HepG2 (cell line): ENCODE results near the gene PCIF1. TPM values are rescaled to one million over a fixed set of nuclear protein-coding genes. Genes with fewer than 3 reads are reported as not detected.

ENCODE experiments used
- BRF2 ChIP-seq: sonication (generic); formaldehyde crosslinking; IDR thresholded peaks from 2 replicates; pipeline ENCODE4 v1.8.1; 2022; ENCODE audit warnings: mild to moderate bottlenecking, missing genetic modification reagents
- FOXO1 ChIP-seq: sonication (generic); formaldehyde crosslinking; IDR thresholded peaks from 2 replicates; pipeline ENCODE4 v1.4.0; 2020; ENCODE audit warnings: missing genetic modification reagents
- FOXP4 ChIP-seq: sonication (generic); formaldehyde crosslinking; IDR thresholded peaks from 2 replicates; pipeline ENCODE4 v1.4.0; 2020; ENCODE audit warnings: missing genetic modification reagents
- HDAC2 ChIP-seq: sonication (generic); formaldehyde crosslinking; IDR thresholded peaks from 2 replicates; pipeline ENCODE4 v1.4.0; 2020; ENCODE audit warnings: missing genetic modification reagents
- HMGA1 ChIP-seq: sonication (generic); formaldehyde crosslinking; conservative IDR thresholded peaks from 2 replicates; pipeline ENCODE4 v1.4.0; 2020; ENCODE audit warnings: missing genetic modification reagents
- HNF1B ChIP-seq: sonication (generic); formaldehyde crosslinking; IDR thresholded peaks from 2 replicates; pipeline ENCODE4 v1.5.1; 2020; ENCODE audit warnings: mild to moderate bottlenecking, moderate library complexity, missing genetic modification reagents
- HOXA3 ChIP-seq: sonication (generic); formaldehyde crosslinking; IDR thresholded peaks from 2 replicates; pipeline ENCODE4 v1.5.0; 2020; ENCODE audit warnings: missing genetic modification reagents
- IRF2 ChIP-seq: IDR thresholded peaks from 2 replicates; pipeline ENCODE4 v1.6.1; 2018; ENCODE audit warnings: missing genetic modification reagents, missing compliant biosample characterization
- MED13 ChIP-seq: sonication (generic); formaldehyde crosslinking; IDR thresholded peaks from 2 replicates; pipeline ENCODE4 v1.5.0; 2020; ENCODE audit warnings: missing genetic modification reagents
- NCOA2 ChIP-seq: sonication (generic); formaldehyde crosslinking; IDR thresholded peaks from 2 replicates; pipeline ENCODE4 v1.8.0; 2022; ENCODE audit warnings: inconsistent platforms
- NKX3-1 ChIP-seq: sonication (generic); formaldehyde crosslinking; IDR thresholded peaks from 2 replicates; pipeline ENCODE4 v1.5.0; 2020; ENCODE audit warnings: missing genetic modification reagents
- RARA ChIP-seq: IDR thresholded peaks from 2 replicates; pipeline ENCODE4 v1.6.1; 2016; ENCODE audit warnings: missing genetic modification reagents, missing compliant biosample characterization
- SP2 ChIP-seq: sonication (generic); formaldehyde crosslinking; IDR thresholded peaks from 2 replicates; pipeline ENCODE4 v1.5.1; 2020; ENCODE audit warnings: mild to moderate bottlenecking, missing genetic modification reagents
- SPEN ChIP-seq: sonication (generic); formaldehyde crosslinking; IDR thresholded peaks from 2 replicates; pipeline ENCODE4 v1.5.1; 2020; ENCODE audit warnings: low read depth, mild to moderate bottlenecking, missing genetic modification reagents
- TAF1 ChIP-seq: sonication (generic); formaldehyde crosslinking; IDR thresholded peaks from 2 replicates; pipeline ENCODE4 v1.4.0; 2020; ENCODE audit warnings: missing genetic modification reagents
- ZFP36 ChIP-seq: fragments of 150-350 bp; IDR thresholded peaks from 2 replicates; pipeline ENCODE4 v1.6.1; 2018; ENCODE audit warnings: borderline replicate concordance, low read length, low read depth; ENCODE audit not compliant: partially characterized antibody
- ZNF263 ChIP-seq: sonication (generic); formaldehyde crosslinking; IDR thresholded peaks from 2 replicates; pipeline ENCODE4 v1.4.0; 2020; ENCODE audit warnings: missing genetic modification reagents
- ZNF282 ChIP-seq: fragments of 450-650 bp; IDR thresholded peaks from 2 replicates; pipeline ENCODE4 v1.6.1; 2018; ENCODE audit not compliant: partially characterized antibody
- ZNF331 ChIP-seq: sonication (generic); formaldehyde crosslinking; IDR thresholded peaks from 2 replicates; pipeline ENCODE4 v1.4.0; 2020; ENCODE audit warnings: missing genetic modification reagents
- ZNF512 ChIP-seq: sonication (generic); formaldehyde crosslinking; IDR thresholded peaks from 2 replicates; pipeline ENCODE4 v1.4.0; 2020; ENCODE audit warnings: mild to moderate bottlenecking, missing genetic modification reagents
- polyA plus RNA-seq, 8 experiments: library from polyadenylated mRNA; depleted of rRNA in 3 of 8; stranded (reverse) in 7 of 8; unstranded in 1 of 8; fragments of >200 nt; fragmentation: Illumina TruSeq in 4 of 8; extraction: Trizol in 4 of 8; gene quantifications; 2 replicates each; pipeline versions ENCODE4 v1.2.1 to v1.2.3, GENCODE V29; 2011 to 2016; ENCODE audit warnings: low read depth in 4 of 8, missing spikeins in 1 of 8, mixed read lengths in 1 of 8; ENCODE audit not compliant: insufficient read depth in 1 of 8
- total RNA-seq, 5 experiments: library from RNA; depleted of rRNA; stranded (reverse); fragments of >200 nt; fragmentation: Illumina TruSeq; extraction: Trizol; gene quantifications; 2 replicates each; pipeline ENCODE4 v1.2.3, GENCODE V29; 2016; ENCODE audit warnings: low read depth in 1 of 5

Gene PCIF1
- total and polyA plus RNA-seq, 2 of the 13 experiments (the other 11 are each of a cell fraction or from before 2014, with no cell fraction given), result 20.9 to 24.4 TPM

- peak; percentile 87; the same call in 1 of the 2 replicates for TF ChIP-seq FOXO1 (CRISPR knock-in tag)
- TF ChIP-seq MED13 (CRISPR knock-in tag), result 0 out of 2 replicates have a peak, but pooled peaks have one; percentile 31
- peak; percentile 51; the same call in 1 of the 2 replicates for TF ChIP-seq HOXA3
- peak; percentile 53 for TF ChIP-seq RARA (CRISPR knock-in tag)
- no peak for TF ChIP-seq BRF2 (CRISPR knock-in tag)
- TF ChIP-seq SP2, result no peak
- TF ChIP-seq ZFP36, result no peak
- 0 out of 2 replicates have a peak, but pooled peaks have one; percentile 1 for TF ChIP-seq TAF1 (CRISPR knock-in tag)
- peak; percentile 36; the same call in 1 of the 2 replicates for TF ChIP-seq HNF1B (CRISPR knock-in tag)
- peak; percentile 76 for TF ChIP-seq ZNF263
- no peak for TF ChIP-seq ZNF512 (CRISPR knock-in tag)
- TF ChIP-seq NKX3-1 (CRISPR knock-in tag), result no peak
- TF ChIP-seq FOXP4 (CRISPR knock-in tag), result peak; percentile 59
- no peak for TF ChIP-seq IRF2 (CRISPR knock-in tag)
- peak; percentile 50; the same call in 1 of the 2 replicates for TF ChIP-seq SPEN (CRISPR knock-in tag)
- no peak for TF ChIP-seq ZNF282
- TF ChIP-seq HDAC2 (CRISPR knock-in tag), result peak; percentile 49; the same call in 1 of the 2 replicates
- no peak for TF ChIP-seq HMGA1
- TF ChIP-seq NCOA2 (CRISPR knock-in tag), result 0 out of 2 replicates have a peak, but pooled peaks have one; percentile 30
- 0 out of 2 replicates have a peak, but pooled peaks have one; percentile 18 for TF ChIP-seq ZNF331 (CRISPR knock-in tag)
These were observed 14.7 kb upstream of the PCIF1 start (continued) for GRCh38 chr20:45919542-45920399.
